Activated T-cell treated with anti-CD3 and anti-CD28 coated beads, Interleukin-2, amount 50 U/mL, for 48 hours (primary cell): ENCODE data around the gene FREY1.
A peak's percentile ranks its signal among the peaks of the same experiment; 100 is the strongest.

Source experiments
- DNase-seq, 2 experiments: peaks; one replicate each; pipeline ENCODE4 v3.0.0-alpha.2; 2020

The FREY1 gene

DNA sequence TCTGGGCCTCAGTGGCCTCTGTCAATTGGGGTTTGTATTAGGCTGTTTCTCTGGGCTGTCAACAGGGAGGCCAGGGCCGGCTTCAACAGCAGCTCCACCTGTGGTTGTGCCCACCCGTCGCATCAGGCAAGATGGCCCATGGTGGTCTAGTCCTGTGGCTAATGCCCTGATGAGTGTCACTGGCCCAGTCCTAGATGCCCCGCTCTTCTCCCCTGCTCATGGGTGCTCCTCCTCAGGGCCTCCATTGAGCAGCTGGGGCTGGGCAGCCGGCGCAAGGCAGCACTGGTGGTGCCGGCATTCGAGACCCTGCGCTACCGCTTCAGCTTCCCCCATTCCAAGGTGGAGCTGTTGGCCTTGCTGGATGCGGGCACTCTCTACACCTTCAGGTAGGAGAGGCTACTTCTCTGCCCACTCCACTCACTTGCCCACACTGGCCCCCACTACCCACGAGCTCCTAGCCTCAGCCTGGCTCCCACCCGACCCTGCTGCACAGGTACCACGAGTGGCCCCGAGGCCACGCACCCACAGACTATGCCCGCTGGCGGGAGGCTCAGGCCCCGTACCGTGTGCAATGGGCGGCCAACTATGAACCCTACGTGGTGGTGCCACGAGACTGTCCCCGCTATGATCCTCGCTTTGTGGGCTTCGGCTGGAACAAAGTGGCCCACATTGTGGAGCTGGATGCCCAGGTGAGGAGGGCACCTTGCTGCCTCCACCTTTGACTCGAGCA lies 20.8 kb upstream of the FREY1 start:
- no peak for DNase-seq

DNA sequence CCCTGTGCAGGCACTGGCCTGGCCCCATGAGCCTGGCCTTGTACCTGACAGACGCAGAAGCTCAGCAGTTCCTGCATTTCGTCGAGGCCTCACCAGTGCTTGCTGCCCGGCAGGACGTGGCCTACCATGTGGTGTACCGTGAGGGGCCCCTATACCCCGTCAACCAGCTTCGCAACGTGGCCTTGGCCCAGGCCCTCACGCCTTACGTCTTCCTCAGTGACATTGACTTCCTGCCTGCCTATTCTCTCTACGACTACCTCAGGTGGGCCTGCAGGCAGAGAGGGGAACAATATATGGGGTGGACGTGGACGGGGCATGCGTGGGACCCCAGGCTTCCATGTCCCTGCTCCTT lies 20.2 kb upstream of the FREY1 start:
- DNase-seq = no peak

GRCh38 chr11:45926536-45927331 lies 19.7 kb upstream of the FREY1 start:
- DNase-seq = no peak

DNA sequence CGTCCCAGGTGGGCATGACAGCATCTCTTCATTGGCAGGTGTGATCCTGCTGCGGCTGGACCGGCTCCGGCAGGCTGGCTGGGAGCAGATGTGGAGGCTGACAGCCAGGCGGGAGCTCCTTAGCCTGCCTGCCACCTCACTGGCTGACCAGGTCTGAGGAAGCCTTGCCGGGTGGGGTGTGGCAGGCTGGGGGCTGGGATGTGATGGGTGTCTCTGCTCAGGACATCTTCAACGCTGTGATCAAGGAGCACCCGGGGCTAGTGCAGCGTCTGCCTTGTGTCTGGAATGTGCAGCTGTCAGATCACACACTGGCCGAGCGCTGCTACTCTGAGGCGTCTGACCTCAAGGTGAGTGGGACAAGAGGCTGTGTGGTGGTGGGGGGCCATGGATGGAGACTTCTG lies 18.9 kb upstream of the FREY1 start:
- no peak for DNase-seq

DNA sequence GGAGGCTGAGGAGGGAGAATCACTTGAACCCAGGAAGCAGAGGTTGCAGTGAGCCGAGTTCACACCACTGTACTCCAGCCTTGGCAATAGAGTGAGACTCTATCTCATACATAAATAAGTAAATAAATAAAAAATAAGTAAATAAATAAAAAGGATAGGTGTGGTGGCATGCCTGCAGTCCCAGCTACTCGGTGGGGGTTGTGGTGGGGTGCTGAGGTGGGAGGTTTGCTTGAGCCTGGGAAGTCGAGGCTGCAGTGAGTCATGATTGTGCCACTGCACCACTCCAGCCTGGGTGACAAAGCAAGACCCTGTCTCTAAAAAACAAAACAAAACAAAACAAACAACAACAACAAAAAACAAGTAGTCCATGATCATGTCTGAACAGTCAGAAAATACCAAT lies 18.5 kb upstream of the FREY1 start:
- no peak for DNase-seq

DNA sequence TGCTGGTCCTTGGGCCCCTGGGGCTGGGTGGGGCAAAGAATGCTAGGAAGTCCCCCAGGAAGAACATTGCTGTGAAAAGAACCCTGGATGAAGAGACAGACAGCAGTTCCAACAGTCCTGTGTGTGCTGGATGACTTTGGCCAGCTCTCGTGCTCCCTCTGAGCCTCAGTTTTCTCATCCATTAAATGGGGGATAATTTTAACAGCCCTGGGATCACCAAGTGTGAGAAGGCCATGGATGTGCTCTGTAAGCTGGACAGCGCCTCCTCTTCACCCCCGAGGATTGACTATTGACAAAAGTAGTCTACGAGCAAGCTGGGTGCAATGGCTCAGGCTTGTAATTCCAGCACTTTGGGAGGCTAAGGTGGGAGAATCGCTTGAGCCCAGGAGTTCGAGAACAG lies 17.9 kb upstream of the FREY1 start:
- DNase-seq = no peak

DNA sequence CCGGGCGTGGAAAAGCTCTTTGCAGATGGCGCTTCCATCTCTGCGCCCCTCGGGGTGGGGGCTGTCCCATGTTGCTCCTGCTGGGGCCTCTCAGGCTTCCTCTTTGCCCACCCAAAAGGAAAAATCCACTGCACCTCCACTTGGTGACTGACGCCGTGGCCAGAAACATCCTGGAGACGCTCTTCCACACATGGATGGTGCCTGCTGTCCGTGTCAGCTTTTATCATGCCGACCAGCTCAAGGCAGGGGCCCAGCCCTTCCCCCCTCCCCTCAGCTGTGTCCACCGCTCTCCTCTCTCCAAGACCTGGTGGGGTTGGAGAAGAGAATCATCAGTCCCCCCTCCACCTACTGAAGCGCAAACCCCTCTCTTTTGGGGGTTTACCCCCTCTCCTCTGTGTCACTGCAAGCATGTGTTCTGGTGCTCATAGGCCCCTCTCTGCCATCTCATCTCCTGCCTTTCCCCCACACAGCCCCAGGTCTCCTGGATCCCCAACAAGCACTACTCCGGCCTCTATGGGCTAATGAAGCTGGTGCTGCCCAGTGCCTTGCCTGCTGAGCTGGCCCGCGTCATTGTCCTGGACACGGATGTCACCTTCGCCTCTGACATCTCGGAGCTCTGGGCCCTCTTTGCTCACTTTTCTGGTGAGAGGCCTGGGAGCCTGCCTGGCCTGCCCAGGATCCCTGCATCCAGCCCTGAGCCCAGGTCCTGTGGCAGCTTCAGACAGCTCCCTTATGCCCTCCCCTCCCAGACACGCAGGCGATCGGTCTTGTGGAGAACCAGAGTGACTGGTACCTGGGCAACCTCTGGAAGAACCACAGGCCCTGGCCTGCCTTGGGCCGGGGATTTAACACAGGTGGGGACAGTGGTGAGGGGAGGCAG lies 17.2 kb upstream of the FREY1 start:
- DNase-seq = no peak

GRCh38 chr11:45922425-45923082 lies 15.5 kb upstream of the FREY1 start, which contains the start of gene LARGE2:
Gene LARGE2, plus strand, starts transcription at chr11:45922656. Its CDS starts 227 bp downstream, at chr11:45922883.
- DNase-seq = peak in 1 of 2 experiments; percentile 41

DNA sequence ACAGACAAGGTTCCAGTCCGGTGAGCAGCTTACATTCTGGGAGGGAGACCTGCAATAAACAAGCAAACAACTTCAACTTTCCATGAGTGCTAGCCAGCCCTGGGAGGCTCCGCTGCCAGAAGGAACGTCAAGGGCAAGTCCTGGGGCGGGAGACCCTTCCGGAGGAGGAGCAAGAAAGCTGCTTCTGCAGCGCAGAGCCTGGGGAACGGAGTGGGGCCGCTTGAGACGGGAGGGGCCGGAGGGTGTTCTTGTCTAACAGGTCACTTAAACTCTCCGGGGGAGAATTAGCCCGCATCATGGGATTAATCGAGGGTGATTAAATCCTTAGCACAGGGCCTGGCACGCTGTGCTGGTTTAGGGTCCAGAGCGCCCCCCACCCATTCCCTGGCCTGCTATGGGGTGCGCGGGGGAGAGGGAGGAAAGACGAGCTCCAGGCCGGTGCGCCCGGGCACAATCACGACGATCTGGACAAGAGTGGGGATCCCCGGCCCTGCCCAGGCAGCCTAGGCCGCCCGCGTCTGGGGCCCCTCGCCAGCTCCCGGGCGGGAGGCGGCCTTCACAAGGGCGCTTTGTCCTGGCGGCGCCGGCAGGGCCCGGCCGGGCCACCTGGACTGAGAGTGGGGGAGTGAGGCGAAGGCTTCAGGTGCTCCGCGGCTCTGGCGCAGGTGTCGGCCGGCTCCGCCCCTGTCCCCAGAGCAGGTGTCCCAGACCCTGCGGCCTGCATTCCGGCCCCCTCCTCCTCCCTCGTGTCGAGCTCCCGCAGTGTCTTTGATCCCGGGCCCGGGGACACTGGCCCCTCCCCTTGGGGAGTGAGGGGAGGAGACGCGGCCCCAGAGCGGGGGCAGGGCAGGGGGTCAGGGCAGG lies 14.7 kb upstream of the FREY1 start:
- DNase-seq = peak in 1 of 2 experiments; percentile 28

GRCh38 chr11:45920531-45921477 lies 13.7 kb upstream of the FREY1 start:
- peak in 1 of 2 experiments; percentile 13 for DNase-seq

DNA sequence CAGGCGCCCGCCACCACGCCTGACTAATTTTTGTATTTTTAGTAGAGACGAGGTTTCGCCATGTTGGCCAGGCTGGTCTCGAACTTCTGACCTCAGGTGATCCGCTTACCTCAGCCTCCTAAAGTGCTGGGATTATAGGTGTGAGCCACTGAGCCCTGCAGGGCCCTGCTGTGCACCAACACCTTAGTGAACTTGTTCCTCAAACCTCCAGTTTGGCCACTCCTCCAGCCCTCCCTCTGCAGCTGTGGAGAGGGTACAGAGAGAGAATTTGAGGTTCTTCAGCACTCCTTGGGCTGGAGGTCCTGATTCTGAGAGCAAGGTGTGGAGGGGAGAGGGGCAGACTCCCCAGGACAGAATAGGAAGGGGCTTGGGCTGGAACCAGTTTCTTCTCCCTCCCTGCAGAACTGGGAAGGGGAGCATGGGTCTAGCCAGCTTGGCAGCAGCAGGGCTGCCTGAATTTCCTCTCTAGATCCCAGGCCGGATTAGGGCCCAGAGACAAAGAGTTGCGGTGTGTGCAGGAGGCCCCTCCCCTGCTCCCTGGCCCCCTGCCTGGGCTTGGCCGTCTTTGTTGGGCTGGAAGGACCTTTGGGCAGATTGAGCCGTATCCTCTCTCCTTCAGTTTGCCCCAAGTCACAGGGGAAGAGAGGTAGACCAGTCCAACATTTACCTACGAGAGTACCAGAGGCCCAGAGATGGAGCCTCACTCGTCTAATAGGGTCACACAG lies 12.9 kb upstream of the FREY1 start:
- no peak for DNase-seq

DNA sequence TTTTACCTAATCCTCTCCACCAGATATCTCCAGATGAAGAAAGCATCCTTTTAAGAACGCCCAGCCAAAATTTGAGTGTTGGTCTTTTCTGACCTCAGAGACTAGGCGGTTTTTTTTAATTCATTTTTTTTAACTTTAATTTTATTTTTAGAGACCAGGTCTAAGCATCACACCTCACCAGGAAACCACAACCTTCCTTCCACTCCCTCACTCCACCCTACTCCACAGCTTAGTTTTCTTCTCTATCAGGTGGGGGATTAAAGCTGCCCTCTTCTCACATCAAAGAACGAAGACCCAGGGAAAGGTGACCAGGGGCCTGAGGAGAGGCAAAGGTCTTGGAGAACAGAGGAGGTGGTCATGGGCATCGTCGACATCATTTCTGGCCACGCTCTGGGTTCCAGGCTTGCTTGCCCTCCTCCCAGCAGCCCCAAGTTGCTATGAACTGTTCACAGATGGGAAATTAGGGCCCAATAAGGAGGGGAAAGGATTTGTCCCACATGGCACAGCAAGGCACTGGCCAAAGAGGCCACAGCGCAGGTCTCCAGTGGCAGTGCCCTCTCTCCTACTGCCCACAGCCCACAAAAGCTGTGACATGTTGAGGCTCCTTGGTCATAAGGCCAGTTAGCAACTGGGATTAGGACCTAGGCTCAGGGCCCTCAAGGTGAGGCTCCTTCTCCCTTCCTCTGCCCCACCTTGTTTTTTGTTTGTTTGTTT lies 12.0 kb upstream of the FREY1 start:
- DNase-seq = no peak

- peak; percentile 79 to 82 for DNase-seq
Observed at GRCh38 chr11:45918331-45918941, 11.4 kb upstream of the FREY1 start.

DNA sequence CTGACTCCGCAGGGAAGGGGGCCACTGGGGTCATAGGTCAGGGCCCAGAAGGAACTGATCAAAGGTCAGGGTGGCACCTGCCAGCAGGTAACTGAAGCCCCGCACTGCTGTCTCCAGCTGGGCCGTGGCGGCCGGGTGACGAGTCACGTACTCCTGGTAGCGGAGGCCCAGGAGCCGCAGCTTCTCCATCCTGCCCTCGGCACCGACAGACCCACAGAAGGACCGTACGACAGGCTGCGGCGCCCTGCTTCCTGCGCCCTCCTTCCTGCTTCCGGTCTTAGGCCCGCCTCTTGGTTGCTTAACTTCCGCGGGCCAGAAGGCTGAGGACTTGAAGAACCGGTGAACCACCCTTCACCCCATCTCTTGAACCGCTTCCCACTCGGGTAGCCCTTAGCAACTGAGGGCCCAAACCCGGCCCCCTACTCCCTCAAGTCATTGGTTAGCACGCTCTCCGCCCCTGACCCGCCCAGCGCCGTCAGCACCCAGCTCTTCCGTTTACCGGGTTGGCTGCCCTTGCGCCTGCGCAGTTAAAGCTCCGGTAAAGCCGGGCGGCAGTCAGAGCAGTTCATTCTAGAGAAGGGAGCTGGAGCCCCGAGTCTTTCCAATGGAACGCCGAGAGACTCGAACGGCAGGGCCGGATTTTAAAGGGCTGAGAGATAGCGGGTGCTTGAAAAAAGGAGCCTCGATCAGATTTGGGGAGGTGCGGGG lies 10.7 kb upstream of the FREY1 start, which contains the start of gene PEX16:
Gene PEX16 (minus strand): TSS at position 255 of the 708 bp plus-strand sequence. CDS start 66 bp downstream, at position 189.
- peak; percentile 93 for DNase-seq

GRCh38 chr11:45917286-45917622 lies 10.2 kb upstream of the FREY1 start:
- DNase-seq = no peak

DNA sequence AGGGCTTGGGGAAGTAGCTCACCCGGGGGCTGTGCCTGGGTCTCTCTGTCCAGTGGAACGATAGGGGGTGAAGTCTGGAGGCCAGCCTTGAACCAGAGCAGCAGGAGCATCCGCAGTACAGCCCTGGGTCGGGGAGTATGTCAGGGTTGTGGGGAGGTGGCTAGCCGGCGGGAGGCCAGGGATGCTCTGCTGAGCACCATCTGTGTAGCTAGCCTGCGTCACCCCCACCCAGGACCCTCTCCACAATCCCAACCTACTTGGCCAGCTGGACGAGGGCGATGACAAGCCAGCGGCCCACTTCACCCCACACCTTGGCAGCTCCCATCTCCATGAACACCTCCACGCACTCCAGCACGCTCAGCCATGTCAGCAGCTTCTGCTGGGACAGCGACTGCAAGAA lies 8.4 kb upstream of the FREY1 start:
- DNase-seq = no peak

- DNase-seq = no peak
Observed at GRCh38 chr11:45913942-45914635, 7.0 kb upstream of the FREY1 start.
